Measurements from ENCODE around the gene NEK4.

Gene NEK4

GRCh38 chr3:52788890-52789745 lies 18.4 kb upstream of the NEK4 start:
- Mint-ChIP-seq H3K27ac (no peak overlapping the region), H3K9me3 (no peaks in the 10 kb centered on the region), H3K27me3 (ENCODE audit: low read depth, poor library complexity) (peaks cover 20% of the 10 kb centered on the region), H3K4me1 (peaks cover 31% of the 10 kb centered on the region), H3K36me3 (ENCODE audit: low read depth) (no peaks in the 10 kb centered on the region), H3K4me3 (no peak overlapping the region)
- DNase-seq = no peak
- TF ChIP-seq CTCF (IDR thresholded peaks at IDR 0.05) = no peak

GRCh38 chr3:52787672-52788625 lies 17.2 kb upstream of the NEK4 start:
- peaks cover 27% of the 10 kb centered on the region for H3K27me3 Mint-ChIP-seq (ENCODE audit: low read depth, poor library complexity)
- no peaks in the 10 kb centered on the region for H3K9me3 Mint-ChIP-seq
- no peak overlapping the region for H3K27ac Mint-ChIP-seq
- H3K36me3 Mint-ChIP-seq (ENCODE audit: low read depth) = no peaks in the 10 kb centered on the region
- DNase-seq = no peak
- no peak overlapping the region for H3K4me3 Mint-ChIP-seq
- peaks cover 21% of the 10 kb centered on the region for H3K4me1 Mint-ChIP-seq
- TF ChIP-seq CTCF (IDR thresholded peaks at IDR 0.05) = no peak

GRCh38 chr3:52787246-52787645 lies 16.5 kb upstream of the NEK4 start:
- peaks cover 32% of the 10 kb centered on the region for H3K27me3 Mint-ChIP-seq (ENCODE audit: low read depth, poor library complexity)
- peaks cover 15% of the 10 kb centered on the region for H3K4me1 Mint-ChIP-seq
- no peaks in the 10 kb centered on the region for H3K9me3 Mint-ChIP-seq
- no peak for DNase-seq
- TF ChIP-seq CTCF (IDR thresholded peaks at IDR 0.05) = no peak
- no peak overlapping the region for H3K4me3 Mint-ChIP-seq
- no peaks in the 10 kb centered on the region for H3K36me3 Mint-ChIP-seq (ENCODE audit: low read depth)
- H3K27ac Mint-ChIP-seq = no peak overlapping the region

GRCh38 chr3:52786330-52787215 lies 15.8 kb upstream of the NEK4 start:
- DNase-seq = no peak
- no peaks in the 10 kb centered on the region for H3K36me3 Mint-ChIP-seq (ENCODE audit: low read depth)

More at GRCh38 chr3:52786330-52787215, 15.8 kb upstream of the NEK4 start:
- H3K4me1 Mint-ChIP-seq = peaks cover 9% of the 10 kb centered on the region
- no peak overlapping the region for H3K4me3 Mint-ChIP-seq
- H3K9me3 Mint-ChIP-seq = no peaks in the 10 kb centered on the region
- peaks cover 38% of the 10 kb centered on the region for H3K27me3 Mint-ChIP-seq (ENCODE audit: low read depth, poor library complexity)
- no peak overlapping the region for H3K27ac Mint-ChIP-seq
- no peak for TF ChIP-seq CTCF (IDR thresholded peaks at IDR 0.05)

All from nephron progenitor cell (in vitro differentiated cells).